ENCODE measurements around the gene SPINT2.
"Not testable (repeated sequence)": the region's sequence is repeated elsewhere in the genome, so short reads cannot be mapped to it uniquely, and the experiment has no call there.

The SPINT2 gene

DNA sequence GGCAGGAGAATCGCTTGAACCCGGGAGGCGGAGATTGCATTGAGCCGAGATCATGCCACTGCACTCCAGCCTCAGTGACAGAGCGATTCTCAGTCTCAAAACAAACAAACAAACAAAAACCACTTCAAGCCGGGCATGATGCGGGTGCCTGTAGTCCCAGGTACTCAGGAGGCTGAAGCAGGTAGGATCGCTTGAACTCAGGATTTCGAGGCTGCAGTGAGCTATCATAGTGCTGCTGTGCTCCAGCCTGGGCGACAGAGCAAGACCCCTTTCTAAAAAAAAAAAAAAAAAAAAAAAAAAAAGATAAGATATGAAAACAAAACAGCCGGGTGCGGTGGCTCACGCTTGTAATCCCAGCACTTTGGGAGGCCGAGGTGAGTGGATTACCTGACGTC lies 21.1 kb upstream of the SPINT2 start:
- FAIRE-seq, result no peak

DNA sequence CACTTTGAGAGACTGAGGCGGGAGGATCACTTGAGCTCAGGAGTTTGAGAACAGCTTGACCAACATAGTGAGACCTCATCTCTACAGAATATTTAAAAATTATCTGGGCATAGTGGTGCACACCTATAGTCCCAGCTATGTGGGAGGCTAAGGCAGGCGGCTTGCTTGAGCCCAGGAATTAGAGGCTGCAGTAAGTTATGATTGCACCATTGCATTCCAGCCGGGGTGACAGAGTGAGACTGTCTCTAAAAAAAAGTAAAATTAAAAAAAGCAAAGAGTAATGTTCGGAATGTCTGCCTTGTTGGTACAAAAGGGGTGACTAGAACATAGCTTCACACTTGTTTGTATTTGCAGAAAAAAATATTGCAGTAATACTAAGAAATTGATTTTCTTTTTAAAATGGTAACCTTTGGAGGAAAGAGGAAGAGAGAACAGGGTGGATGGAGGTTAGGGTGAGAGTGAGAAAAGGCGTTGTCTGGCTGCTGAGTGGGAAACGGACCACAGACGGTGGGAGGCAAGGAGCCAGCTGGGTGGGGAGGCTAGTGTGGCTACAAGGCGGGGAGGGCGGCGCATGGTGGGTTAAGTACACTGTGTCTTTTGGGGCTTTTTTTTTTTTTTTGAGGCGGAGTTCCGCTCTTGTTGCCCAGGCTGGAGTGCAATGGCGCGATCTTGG lies 18.4 kb upstream of the SPINT2 start:
- FAIRE-seq, result no peak

DNA sequence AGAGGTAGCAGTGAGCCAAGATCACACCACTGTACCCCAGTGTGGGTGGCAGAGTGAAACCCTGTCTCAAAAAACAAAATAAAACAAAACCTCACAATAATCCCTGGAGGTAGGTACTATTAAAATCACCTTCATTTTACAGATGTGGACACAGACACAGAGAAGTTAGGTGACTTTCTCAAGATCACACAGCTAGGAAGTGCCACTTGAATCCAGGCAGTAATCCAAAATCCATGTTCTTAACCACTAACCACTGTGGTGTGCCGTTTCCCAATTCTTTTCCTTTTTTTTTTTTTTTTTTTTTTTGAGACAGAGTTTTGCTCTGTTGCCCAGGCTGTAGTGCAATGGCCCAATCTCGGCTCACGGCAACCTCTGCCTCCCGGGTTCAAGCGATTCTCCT lies 17.2 kb upstream of the SPINT2 start:
- FAIRE-seq, result no peak

DNA sequence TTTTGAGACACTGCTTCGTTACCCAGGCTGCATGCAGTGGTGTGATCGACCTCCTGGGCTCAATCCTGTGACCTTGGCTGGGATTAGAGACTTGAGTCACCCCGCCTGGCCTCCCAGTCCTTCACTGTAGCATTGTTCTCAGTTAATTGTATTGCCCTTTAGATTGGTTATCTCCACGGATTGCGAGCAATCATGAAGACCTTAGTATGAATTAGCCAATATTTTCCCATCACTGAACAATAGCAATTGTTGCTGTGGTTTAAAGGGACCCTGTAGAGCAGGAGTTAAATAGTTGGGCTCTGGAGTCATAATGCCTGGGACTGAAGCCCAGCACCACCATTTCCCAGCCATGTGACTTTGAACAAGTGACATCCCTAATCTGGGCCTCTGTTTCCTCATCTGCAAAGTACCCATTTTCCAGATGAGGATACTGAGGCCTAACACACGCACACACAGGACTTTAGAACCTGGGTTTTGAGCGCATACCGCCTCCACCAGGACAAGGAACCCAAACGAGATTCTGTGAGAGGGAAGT lies 16.6 kb upstream of the SPINT2 start:
- no peak for FAIRE-seq

DNA sequence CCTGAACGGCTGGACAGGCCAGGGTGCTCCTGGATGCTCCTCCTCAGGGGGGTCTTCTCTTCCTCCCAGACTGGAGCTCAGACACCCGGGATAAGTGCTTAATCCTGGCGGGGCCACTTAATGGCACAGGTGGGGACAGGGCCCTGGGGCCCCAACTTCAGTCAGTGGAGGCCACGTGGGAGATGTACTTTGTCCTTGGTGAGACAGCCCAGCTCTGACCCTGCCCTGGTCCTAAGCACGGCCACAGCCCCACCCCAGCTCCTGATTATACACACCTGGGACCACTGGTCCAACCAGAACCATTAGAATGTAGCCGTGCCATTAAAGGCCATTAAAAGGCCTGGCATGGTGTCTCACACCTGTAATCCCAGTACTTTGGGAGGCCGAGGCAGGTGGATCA lies 16.0 kb upstream of the SPINT2 start:
- no peak for FAIRE-seq

DNA sequence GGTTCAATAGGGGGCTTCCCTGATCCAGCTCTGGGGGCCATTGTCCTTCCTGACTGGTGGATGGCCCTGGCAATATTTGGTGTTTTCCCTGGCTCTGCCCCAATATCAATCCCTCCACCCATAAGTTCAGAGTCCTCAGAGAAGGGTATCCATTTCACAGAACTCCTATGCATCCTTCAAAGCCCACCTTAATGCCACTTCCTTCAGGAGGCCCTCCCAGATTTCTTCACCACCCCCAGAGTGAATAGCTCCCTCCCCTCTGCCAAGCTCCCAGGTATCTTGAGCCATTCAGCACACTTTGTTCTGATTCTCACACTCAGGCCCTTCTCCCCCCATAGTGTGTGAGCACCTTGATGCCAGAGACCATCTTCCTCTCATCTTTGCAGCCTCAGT lies 13.9 kb upstream of the SPINT2 start:
- no peak for FAIRE-seq

DNA sequence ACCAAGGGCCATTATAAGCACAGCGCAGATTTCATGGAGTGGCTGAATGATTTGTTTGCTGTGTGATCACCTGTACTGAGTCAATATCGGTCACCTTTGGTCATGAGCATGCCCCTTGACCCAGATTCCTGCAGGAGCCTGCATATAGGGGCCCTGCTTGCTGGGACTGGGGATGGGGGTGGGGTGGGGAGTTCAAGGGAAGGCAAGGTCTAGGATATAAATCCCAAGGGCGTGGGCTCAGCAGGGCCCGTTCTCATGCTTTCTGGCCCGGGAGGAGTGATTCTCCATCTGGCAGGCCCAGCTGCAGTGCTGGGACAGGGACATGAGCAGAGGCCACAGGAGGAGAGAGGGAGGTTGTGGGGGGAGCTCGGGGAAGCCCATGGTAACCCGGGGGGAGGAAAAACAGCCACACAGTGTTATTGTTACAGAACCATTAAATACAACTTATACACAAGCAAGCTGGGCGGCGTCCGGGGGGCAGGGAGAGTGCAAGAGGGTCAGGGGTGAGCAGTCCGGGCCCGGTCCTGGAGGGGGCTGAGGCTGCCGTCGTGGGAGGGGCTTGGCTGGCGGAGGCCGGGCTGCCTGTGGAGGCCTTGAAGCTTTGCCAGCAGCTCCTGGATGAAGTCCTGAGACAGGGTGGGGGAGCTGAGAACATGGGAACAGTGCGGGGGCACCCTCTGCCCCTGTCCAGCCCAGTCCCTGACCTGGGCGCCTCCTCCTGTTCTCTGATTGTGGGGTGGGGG lies 13.4 kb upstream of the SPINT2 start:
- peak; percentile 54 for FAIRE-seq

DNA sequence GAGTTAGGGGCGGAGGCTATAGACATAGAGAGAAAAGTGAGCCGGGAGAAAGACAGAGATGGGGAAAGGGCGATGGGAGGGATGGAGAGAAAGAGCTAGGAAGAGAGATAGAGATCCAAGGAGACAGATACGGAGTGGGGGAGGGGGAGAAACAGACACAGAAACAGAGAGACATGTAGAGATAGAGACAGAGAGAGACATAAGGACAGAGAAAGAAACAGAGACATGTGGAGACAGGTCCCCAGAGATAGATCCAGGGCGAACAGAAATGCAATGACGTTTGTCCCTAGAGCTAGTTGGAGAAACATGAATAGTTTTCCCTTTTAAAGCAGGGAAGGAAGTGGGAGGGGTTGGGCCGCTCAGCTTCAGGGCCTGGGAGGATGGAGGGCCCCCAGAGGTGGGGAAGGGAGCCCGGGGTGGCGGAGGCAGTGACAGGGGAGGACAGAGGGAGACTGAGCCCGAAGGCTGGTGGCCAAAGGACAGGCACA lies 12.8 kb upstream of the SPINT2 start:
- FAIRE-seq, result no peak

DNA sequence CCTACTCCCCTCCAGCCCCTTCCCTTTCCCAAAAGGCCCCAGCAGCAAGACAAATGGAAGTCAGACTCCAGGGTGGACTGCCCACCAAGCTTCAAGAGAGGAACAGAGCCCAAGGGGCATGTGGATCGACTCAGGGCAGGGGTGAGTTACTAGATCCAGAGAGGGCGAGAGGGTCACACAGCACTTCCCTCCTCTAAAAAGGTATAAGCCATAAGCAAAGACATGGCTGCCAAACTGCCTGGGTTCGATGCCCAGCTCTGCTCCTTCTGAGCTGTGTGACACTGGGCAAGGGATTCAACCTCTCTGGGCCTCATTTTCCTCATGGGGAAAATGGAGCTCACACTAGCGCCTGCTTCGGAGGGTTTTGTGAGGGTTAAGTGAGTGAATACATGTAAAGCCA lies 12.0 kb upstream of the SPINT2 start:
- FAIRE-seq, result no peak

DNA sequence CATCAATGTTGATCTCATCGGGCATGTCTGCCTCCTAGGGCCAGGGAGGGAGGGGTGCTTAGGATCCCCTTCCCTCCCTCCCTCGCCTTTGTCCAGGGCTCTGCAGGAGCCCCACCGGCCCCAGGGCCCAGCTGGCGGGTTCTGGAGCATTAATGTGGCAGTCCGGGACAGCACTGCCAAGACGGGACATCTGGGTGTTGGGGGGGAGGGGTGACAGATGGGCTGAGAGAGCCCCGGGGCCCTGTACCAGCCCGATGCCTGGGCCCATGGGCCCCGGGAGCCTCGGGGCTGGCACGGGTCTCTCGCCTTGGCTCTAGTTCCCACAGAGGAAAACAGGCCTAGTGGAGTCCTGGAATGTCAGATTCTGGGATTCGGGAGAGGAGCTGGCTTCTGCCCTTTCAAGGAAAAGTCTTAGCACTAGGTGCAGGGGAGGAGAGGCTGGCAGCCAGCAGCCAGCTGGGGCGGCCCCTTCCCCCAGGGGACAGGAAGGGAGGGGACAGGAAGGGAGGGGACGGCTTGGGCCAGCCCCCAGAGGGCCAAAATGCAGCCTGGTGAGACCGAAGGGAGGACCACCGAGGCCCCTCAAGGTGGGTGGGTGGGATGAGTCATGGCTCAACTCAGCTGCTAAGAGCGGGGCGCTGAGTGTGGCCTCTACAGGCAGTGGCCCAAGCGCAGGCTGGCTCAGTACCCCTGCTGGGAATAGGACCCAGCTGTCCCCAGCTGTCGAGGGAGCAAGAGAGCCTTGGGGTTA lies 11.3 kb upstream of the SPINT2 start:
- no peak for FAIRE-seq

DNA sequence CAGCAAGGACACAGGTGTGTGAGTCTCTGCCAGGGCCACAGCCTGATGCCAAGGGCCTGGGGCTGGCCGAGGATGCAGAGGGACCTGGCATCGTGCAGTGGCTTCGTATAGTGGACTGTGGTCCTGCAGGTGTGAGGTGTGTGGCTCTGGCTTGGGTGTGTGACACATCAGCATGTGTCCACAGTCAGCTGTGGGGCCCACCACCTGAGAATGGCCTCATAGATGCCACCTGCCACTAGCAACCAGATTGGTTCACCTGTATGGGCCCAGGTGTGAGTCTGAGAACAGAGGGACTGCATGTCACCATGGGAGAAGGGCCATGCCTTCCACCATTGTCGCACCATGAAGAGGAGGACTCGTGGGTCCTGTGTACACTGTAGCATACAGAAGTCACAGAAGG lies 10.6 kb upstream of the SPINT2 start:
- no peak for FAIRE-seq

DNA sequence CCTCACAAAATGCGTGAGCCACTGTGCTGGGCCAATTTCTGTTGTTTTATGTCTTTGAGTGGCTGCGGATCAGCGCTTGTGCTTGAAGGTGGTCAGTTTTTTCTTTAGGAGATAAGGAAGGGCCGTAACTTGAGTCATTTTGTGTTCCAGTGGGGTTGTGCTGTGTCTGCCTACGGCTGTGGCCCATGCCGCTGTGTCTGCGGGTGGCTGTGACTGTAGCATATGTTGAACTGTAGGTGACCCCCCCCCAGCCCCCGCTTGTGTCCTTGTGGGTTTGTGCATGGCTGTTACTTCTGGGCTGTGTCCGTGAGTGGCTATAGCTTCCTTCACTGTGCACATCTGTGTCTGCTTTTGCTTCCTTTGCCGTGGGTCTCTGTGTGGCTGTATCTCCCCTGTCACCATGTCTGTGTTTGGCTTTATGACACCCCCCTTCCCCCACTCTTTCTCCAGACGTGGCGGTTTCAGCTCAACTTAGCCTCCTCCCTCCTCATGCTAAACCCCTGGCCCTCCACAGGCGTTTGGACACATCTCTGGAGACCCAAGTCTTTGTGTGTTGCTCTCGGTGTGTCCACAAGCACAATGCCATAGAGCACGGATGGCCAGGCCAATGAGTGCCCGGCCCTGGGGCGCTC lies 8.9 kb upstream of the SPINT2 start:
- FAIRE-seq, result no peak

DNA sequence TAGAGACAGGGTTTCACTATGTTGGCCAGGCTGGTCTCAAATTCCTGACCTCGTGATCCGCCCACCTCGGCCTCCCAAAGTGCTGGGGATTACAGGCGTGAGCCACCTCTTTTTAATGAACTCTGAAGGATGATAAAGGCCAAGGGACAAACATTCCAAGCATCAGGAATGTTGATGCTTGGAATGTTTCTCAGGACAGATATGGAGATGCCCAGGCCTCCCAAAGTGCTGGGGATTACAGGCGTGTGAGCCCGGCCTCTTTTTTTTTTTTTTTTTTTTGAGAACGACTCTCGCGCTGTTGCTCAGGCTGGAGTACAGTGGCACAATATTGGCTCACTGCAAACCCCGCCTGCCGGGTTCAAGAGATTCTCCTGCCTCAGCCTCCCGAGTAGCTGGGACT lies 2.4 kb upstream of the SPINT2 start:
- not testable (repeated sequence) for FAIRE-seq

DNA sequence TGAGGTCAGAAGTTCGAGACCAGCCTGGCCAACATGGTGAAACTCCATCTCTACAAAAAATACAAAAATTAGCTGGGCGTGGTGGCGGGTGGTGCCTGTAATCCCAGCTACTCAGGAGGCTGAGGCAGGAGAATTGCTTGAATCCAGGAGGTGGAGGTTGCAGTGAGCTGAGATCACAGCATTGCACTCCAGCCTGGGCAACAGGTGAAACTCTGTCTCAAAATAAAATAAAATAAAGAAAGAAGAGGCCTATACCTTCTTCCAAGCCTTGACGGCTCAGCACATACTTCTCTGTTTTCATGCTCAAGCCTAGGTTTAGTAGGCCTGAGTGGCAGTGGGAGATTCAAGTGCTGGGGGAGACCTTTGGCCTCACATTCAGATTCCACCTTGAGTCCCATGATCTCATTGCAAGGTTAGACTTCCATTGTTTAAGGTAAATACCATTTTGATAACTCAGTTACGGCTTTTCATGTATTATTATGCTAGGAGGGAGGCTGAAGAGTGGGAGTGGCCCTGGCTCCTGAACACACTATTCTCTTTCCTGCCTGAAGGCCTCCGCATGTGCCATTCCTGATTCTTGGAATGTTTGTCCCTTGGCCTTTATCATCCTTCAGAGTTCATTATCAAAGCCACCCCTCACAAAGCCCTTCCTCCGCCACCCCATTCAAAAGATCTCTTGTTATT lies 1.6 kb upstream of the SPINT2 start:
- no peak for FAIRE-seq

DNA sequence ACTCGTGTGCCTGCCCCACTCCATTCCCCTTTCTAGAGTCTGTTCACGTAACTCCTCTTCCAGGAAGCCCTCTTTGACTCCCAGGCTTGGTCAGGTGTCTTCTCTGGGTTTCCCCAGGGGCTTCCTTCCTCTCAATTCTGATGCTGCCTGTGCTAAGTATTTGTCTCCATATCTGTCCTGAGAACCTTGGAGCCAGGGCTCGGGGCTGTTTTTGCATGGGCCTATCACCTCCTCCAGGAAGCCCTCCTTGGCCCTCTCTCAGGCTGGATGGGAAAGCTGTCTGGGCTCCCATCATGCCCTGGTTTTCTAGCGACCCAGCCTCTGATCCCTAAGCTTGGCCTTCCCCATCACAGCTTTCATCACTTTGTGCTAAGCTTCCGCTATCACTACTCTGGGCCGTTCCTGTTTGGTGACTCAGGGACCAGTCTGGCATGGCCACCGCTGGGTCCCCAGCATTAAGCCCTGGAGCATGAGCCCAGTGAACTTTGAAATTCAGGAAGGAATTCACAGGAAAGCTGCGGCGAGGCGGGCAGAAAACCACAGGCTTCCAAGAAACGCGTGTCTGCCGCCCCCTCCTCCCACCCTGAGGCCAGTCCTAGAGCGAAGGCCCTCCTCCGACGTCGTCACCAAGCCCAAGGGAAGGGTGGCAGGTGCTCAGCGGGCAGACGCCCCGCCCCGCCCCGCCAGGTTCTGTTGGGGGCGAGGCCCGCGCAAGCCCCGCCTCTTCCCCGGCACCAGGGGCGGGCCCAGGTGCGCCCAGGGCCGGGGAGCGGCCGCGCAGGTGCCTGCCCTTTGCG lies 486 bp upstream of the SPINT2 start:
- no peak for FAIRE-seq

DNA sequence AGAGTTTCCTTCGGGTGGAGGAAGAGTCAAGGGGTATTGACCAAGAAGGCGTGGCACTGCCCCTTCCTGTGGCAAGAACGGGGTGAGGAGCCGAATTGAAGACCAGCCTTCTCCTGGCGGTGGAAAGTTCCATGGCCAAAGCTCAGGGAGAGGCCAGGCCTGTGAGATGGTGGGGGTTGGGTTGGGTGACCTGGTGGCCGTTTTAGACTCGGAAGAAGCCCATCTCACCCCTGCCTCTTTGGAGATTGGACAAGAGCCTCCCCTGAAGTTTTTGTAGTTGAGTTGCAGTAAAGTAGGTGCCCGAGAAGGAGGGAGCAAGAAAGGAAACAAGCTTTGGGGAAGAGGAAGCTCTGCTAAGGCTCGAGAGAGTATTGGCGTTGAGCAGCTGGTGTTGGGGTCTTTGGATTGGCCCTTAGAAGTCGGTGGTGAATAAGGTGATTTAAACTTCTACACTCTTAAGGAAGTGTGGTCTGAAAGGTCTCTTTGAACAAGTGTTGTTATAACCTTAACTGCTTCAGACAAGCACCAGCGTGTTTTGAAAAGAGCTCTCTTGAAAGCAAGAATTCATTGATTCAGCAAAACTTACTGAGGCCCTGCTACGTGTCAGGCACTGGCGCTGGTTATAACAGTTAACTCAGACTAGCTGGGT lies 964 bp downstream of the SPINT2 start:
- no peak for FAIRE-seq

DNA sequence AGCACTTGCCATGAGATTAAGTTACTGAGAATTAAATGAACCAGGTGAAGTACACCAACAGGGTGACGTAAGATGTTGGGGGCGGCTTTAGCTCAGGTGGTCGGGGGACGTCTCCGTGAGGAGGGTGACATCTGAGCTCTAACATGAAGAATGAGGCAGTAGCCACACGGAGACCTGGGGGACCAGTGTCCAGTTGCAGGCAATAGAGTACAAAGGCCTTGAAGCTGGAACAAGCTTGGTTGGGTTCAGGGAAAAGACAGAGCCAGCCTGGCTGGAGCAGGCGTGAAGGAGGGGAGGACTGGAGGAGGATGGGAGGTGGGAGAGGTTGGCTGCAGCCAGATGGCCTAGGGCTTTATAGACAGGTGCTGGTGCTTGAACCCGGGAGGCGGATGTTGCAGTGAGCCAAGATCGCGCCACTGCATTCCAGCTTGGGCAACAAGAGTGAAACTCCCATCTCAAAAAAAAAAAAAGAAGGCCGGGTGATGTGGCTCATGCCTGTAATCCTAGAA lies 1.6 kb downstream of the SPINT2 start:
- no peak for FAIRE-seq

DNA sequence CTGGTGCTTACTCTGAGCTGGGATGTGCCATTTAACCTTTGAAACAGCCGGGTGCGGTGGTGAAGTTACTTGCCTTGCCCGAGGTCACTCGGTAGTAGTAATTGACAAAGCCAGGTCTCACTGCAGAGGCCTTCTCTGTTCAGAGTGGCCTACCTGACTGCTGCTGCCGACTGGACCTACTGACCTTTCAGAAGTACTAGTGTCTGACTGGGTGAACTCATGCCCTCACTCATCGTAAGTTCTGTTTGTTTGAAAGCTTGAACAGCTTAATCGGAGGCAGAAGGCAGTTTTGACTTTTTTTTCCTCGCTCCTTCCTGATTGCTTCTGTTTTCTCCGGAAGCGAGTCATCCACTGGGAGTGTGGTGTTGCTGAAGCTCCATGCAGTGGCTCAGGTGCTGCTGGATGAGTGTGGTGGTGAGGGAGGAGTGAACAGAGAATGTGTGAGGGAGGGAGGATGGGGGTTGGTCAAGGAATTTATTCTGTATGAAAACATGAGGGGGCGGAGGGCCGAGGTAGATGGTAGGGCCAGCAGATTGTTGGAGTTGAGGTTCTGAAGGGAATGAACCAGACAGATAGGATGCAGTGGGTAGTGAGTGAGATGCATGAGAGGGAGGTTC lies 2.7 kb downstream of the SPINT2 start:
- FAIRE-seq, result no peak

DNA sequence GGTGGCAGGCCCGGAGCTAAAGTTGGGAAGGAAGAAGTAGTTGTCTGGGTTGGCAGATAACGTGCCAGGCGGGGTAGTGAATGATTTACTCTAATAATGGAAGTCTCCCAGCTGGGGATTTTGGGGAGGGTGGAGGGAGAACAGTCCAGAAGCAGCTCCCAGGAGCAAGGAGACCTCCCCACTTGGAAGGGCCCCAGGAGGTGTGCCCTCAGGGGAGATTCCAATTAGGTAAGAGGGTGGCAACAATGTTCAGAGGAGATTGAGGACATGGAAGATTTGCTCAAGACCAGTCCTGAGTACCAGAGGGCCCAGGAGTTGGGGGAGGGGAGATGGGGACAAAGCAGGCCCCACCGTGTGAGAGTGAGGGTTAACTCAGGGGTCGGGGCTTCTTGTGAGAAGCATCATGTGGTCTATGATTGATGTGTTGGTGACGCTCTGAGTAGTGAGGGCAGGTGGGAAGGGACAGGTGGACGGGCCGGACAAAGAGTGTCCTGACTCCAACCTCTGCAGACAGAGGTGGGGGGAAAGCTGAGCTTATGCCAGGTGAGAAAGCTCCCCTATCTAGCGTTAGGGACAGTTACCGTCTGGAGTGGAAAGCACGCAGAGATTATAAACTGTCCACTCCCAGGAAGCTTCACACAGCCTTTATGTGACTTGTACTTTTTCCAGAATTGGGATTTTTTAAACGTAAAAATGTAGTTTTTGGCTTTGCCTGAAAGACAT lies 3.5 kb downstream of the SPINT2 start:
- FAIRE-seq, result no peak

DNA sequence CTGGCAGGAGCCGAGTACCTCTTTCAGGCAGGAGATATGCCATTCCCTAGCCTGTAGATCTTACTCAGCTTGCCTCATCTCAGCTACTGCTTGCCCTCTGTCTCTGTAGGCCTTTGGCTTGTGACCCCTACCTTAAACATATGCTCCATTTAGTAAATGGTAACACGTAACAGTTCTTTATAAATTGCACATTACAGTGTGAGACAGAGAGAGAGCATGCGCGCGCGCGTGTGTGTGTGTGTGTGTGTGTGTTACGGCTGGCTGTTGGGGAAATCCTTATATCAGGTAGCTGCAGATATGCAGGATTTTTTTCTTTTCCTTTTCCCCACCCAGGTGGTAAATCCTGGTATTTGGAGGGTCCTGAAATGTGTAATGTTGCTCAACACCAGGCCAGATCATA lies 4.2 kb downstream of the SPINT2 start:
- no peak for FAIRE-seq
